Measurements from ENCODE around the gene SNRK.
A peak's percentile ranks its signal among the peaks of the same experiment; 100 is the strongest.

SNRK gene

GRCh38 chr3:43291546-43291945 lies 5.2 kb downstream of the SNRK start:
- TF ChIP-seq, protein P1, sequence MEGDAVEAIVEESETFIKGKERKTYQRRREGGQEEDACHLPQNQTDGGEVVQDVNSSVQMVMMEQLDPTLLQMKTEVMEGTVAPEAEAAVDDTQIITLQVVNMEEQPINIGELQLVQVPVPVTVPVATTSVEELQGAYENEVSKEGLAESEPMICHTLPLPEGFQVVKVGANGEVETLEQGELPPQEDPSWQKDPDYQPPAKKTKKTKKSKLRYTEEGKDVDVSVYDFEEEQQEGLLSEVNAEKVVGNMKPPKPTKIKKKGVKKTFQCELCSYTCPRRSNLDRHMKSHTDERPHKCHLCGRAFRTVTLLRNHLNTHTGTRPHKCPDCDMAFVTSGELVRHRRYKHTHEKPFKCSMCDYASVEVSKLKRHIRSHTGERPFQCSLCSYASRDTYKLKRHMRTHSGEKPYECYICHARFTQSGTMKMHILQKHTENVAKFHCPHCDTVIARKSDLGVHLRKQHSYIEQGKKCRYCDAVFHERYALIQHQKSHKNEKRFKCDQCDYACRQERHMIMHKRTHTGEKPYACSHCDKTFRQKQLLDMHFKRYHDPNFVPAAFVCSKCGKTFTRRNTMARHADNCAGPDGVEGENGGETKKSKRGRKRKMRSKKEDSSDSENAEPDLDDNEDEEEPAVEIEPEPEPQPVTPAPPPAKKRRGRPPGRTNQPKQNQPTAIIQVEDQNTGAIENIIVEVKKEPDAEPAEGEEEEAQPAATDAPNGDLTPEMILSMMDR (IDR thresholded peaks at IDR 0.05; ENCODE audit: low read depth, low read length, missing control alignments) = no peak
- Histone ChIP-seq H3K4me3 (ENCODE audit: low read depth, low read length) (no peak overlapping the region), H3K27me3 (replicated peaks) (no peaks in the 10 kb centered on the region), H3K36me3 (replicated peaks) (no peaks in the 10 kb centered on the region), H3K27ac (no peak overlapping the region)
- in situ Hi-C loops (cut with HindIII; ENCODE audit: low pct_ligation_motif_present, low sequenced_read_pairs) = no loop called here
- no peak for DNase-seq

- Histone ChIP-seq H3K27ac (no peak overlapping the region), H3K27me3 (replicated peaks) (no peaks in the 10 kb centered on the region), H3K36me3 (replicated peaks) (no peaks in the 10 kb centered on the region), H3K4me3 (ENCODE audit: low read depth, low read length) (no peak overlapping the region)
- TF ChIP-seq, protein P1 (IDR thresholded peaks at IDR 0.05; ENCODE audit: low read depth, low read length, missing control alignments) = no peak
- DNase-seq = no peak
- in situ Hi-C loops (cut with HindIII; ENCODE audit: low pct_ligation_motif_present, low sequenced_read_pairs) = no loop called here
Observed at GRCh38 chr3:43294975-43295374, 8.6 kb downstream of the SNRK start.

- Histone ChIP-seq H3K27me3 (replicated peaks) (no peaks in the 10 kb centered on the region), H3K27ac (no peak overlapping the region), H3K36me3 (replicated peaks) (no peaks in the 10 kb centered on the region), H3K4me3 (ENCODE audit: low read depth, low read length) (no peak overlapping the region)
- in situ Hi-C loops (cut with HindIII; ENCODE audit: low pct_ligation_motif_present, low sequenced_read_pairs) = no loop called here
- peak; percentile 30 for DNase-seq
- TF ChIP-seq, protein P1 (IDR thresholded peaks at IDR 0.05; ENCODE audit: low read depth, low read length, missing control alignments) = no peak
Observed at GRCh38 chr3:43296565-43296964, 10.2 kb downstream of the SNRK start.

DNA sequence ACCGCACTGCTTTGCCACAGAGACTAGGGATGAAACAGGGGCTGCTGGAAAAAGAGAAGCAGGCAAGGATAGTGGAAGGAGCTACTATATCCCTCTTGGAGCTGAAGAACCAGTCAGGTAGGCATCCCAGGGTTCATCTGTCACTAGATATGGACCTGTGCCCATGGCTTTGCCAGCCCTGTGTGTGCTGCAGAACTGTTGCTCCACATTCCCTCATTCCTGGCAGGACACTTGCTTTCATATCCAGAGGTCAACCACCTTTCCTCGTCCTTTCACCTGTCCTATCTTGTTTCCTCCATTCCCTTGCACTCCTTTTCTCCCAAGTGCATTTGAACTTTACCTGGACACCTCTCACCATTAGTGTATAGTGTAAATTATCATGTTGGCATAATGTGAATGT lies 12.0 kb downstream of the SNRK start:
- TF ChIP-seq, protein P1 (IDR thresholded peaks at IDR 0.05; ENCODE audit: low read depth, low read length, missing control alignments) = no peak
- Histone ChIP-seq H3K27me3 (replicated peaks) (no peaks in the 10 kb centered on the region), H3K4me3 (ENCODE audit: low read depth, low read length) (no peak overlapping the region), H3K36me3 (replicated peaks) (peaks cover 3% of the 10 kb centered on the region), H3K27ac (no peak overlapping the region)
- no peak for DNase-seq
- in situ Hi-C loops (cut with HindIII; ENCODE audit: low pct_ligation_motif_present, low sequenced_read_pairs) = no loop called here

DNA sequence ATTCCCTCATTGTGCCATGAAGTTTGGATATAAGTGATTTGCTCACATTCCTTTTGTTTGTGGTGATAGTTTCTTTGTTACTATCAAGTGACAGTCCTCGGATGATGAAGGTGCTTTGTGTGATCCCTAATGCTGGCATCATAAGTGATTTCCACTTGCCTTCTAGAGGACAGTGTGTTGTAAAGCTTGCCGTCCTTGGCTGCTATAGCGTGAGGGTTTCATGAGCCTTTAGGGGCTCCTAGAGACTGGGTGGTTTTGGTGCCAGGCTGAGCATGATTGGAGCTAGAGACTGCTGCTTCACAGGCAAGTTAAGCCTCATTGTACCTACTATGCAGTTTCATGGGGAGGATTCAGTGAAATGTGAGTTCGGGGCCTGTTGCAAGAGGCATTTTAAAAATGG lies 12.4 kb downstream of the SNRK start:
- H3K27ac ChIP-seq = no peak overlapping the region
- H3K4me3 ChIP-seq (ENCODE audit: low read depth, low read length) = no peak overlapping the region
- no peak for DNase-seq
- H3K27me3 ChIP-seq (replicated peaks) = no peaks in the 10 kb centered on the region
- peaks cover 6% of the 10 kb centered on the region for H3K36me3 ChIP-seq (replicated peaks)
- TF ChIP-seq, protein P1 (IDR thresholded peaks at IDR 0.05; ENCODE audit: low read depth, low read length, missing control alignments) = no peak
- in situ Hi-C loops (cut with HindIII; ENCODE audit: low pct_ligation_motif_present, low sequenced_read_pairs) = no loop called here

- no peaks in the 10 kb centered on the region for H3K27me3 ChIP-seq (replicated peaks)
- H3K4me3 ChIP-seq (ENCODE audit: low read depth, low read length) = no peak overlapping the region
- in situ Hi-C loops (cut with HindIII; ENCODE audit: low pct_ligation_motif_present, low sequenced_read_pairs) = no loop called here
- DNase-seq = no peak
- H3K27ac ChIP-seq = no peak overlapping the region
- TF ChIP-seq, protein P1 (IDR thresholded peaks at IDR 0.05; ENCODE audit: low read depth, low read length, missing control alignments) = no peak
- peaks cover 8% of the 10 kb centered on the region for H3K36me3 ChIP-seq (replicated peaks)
Observed at GRCh38 chr3:43302116-43302880, 16.0 kb downstream of the SNRK start.
